GM19452 (cell line): Measurements from ENCODE around the gene PPA2.
"Not testable (repeated sequence)": the region's sequence is repeated elsewhere in the genome, so short reads cannot be mapped to it uniquely, and the experiment has no call there.

Source experiments
- ATAC-seq: cut with Tn5 transposase; IDR thresholded peaks from one replicate; pipeline ENCODE4 v1.9.1; 2021; ENCODE audit not compliant: unreplicated experiment

PPA2 gene

DNA sequence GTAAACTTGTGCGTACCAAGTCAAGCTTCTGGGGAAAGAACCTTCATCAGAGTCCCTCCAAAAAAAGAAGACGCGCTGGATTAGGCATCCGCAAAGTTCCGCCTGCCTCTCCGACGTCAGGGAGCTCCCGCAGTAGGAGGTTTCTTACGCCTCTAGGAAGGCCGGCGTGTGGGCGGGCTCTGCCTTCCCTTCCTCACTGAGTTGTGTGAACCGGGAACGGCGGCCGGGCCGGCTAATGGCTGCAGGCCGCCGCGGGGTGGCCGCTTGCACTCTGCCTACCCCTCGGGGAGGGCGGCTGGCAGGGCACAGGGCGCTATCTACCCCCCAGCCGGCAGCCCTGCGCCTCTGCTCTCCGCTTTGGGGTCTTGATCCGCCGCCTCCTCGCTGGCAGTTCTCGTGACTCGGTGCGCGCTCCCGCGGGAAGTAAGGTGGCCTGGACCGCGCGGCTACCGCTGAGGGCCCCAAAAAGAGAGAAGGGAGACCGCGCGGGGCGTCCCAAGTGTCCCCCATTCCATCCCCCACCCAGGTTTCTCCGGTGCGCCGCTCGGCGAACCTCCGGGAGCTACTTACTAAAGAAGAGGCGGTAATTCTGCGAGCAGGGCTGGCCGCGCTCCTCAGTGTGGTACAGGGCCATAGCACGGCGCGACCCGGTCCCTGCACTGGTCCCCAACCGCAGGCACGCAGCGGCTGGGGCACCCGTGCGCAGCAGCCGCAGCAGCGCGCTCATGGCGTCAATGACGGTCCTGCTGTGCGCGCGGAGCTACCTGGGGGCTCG is at the start of gene PPA2:
Gene PPA2, minus strand, starts transcription at position 739 of the 775 bp plus-strand sequence. Its CDS starts 12 bp downstream, at position 727.
- peak; percentile 87 for ATAC-seq

DNA sequence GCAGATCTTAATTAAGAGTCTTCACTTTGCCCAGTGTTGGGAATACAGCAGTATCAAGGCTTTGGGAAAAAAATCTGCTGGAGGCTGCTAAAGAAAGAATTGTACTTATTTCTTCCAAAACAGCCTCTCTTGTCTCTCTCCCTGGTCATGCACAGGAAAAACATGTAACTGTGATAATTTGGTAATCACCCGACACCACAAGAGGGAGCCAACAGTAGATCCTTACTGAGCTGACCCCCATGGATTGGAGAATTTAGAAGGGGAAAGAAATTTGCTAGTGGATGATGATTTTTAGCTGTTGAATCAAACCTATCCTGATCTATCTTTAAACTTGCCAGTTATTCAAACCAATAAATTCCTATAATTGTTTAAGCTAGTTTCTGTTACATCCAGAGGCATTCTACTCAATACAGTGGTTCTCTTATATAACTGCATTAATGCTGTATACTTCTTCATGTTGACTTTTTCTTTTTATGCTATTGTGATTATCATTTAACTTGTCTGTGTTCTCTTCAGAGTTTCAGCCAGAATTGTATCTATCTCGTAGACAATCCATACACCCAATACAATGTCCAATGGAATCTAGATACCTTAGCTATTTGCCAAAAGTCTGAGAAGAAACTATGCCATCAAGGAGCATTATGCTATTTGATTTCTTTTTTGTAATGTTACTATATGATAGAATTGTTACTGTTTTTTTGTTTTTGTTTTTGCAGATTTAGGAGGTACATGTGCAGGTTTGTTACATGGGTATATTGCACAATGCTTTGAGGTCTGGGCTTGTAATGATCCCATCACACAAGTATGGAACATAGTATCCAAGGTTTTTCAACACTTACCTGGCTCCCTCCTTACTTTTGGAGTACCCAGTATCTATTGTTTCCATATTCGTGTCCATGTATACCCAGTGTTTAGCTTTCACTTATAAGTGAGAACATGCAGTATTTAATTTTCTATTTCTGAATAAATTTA is 47.2 kb upstream of the PPA2 start:
- ATAC-seq, result peak; percentile 58

DNA sequence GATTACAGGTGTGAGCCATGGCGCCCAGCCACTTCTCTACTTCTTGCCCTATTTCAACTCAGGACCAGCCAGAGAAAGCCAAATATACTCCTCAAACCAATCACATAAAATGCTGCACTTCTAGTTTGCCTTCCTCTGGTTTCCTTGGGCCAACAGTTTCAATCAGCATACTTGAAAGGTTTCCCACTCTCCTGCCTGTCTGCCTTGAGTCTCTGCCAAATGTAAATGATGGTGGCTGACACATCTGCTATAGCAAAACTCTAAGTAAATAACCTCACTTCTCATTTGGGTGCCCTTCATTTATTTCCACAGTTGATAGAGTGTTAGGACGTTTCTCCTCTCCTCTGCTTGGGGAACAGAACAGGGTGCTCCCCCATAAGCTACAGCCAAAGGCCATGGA is 36.4 kb upstream of the PPA2 start:
- ATAC-seq, result no peak

DNA sequence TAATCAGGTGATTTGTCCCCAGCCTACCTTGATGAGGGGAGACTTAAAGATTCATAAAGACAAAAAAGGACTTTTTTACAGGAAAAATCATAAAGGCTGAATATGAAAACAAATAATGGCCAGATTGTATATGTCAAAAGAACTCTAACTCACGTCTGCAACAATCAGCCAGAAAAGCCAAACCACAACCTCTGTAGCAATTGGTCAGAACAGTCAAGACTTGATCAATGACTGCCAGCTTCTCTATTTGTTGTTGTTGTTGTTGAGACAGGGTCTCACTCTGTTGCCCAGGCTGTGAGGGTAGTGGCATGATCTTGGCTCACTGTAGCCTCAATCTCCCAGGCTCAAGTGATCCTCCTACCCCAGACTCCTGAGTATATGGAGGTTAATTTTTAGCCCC is 35.9 kb upstream of the PPA2 start:
- ATAC-seq, result peak; percentile 41

DNA sequence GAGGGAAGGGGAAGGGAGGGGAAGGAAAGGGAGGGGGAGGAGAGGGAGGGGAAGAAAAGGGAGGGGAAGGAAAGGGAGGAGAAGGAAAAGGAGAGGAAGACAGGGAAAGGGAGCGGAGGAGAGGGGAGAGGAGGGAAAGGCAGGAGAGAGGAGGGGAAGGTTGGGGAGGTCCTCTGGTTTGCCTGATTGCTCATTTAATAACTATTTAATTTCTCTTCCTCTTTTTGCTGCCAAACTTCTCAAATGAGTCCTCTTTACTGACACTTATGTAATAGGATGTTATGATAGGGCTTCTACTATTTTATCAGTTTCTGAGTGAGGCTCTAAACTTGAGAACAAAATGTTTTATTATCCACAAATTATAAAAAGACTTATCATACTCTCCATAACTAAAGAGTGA is 35.4 kb upstream of the PPA2 start:
- peak; percentile 99 for ATAC-seq

DNA sequence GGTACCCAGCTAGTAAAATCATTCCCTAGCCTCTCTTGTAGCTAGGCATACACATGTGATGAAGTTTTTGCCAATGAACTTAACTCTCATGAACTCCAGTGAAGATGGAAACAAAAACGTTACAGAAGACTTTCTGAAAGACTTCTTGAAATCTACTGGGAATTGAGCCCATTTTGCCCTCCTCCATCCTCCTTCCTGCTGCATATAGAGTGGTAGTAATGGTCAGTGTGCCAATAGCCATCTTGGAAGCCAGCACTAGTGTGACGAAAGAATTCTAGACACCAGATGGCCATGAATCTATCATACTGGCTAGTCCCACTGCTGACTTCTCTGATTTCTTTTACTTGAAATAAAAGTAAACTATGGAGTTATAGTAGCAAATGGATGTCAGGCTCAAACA is 30.9 kb upstream of the PPA2 start:
- no peak for ATAC-seq

DNA sequence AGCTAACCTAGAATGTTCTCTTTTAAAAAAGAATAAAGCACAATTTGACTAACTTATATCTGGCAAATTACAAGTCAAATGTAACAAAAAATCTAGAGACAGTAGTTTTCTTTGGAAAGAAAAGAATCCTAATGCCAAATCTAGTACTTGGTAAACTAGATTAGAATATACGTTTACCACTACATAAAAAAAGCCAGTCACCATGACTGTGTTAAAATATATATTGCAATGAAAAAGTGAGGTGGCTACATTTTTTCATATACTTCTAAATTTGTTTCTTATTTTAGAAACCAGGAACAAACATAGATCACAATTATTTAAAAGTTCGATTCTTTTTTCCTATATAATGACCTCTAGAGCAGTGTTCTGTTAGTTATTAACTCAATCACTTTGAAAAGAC is 29.6 kb upstream of the PPA2 start:
- no peak for ATAC-seq

DNA sequence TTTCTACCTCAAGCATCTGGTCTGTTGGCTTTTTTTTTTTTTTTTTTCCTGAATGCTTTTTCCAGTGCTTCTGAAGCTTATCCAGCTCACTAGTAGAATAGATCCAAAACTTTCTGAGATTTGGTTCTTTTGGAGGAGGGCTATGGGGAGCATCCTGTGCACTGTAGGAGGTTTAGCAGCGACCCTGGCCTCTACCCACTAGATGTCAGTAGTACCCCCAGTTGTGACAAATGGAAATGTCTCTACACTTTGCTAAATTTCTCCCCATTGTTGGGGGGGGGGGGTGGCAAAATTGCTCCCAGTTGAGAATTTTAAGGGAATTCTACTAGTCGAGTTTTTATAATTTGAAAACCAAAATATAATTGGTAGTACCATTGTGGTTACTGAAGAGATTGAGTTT is 23.0 kb upstream of the PPA2 start:
- no peak for ATAC-seq

DNA sequence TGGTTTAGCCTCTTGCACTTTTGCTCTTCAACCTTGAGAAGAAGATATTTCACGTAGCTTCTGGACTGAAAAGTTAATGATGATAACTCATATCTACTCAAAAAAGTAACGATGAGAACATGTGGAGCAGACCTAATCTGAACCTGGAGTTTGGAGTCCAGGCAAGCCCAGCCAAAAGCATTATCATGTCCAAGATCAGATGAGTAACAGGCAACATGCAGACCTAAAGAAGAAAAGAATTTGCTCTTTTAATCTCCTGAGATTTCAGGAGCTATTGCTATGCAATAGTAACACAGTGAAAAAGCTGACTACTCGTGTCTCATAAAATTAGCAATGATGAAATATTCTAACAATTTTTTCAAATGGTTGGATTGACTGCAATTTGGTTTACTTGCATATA is 21.8 kb upstream of the PPA2 start:
- ATAC-seq, result no peak

DNA sequence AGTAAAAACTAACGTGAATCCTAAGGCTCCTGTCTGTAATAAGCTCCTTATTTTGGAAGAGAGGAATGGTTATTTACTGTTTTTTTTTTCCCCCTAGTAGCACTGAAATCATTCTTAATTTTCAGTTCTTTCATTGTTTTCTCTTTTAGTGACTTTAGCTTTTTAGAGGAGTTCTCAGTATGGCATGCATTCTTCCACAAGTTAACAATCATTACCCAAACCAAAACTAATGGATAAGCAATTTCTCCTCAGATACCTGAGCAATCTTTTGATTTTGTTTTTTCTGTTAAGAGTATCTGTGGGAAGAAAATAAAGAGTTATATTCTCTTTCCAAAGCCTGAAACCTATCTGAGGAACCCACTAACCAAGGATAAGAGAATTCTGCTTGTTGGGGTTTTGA is 16.7 kb upstream of the PPA2 start:
- ATAC-seq, result peak; percentile 86

DNA sequence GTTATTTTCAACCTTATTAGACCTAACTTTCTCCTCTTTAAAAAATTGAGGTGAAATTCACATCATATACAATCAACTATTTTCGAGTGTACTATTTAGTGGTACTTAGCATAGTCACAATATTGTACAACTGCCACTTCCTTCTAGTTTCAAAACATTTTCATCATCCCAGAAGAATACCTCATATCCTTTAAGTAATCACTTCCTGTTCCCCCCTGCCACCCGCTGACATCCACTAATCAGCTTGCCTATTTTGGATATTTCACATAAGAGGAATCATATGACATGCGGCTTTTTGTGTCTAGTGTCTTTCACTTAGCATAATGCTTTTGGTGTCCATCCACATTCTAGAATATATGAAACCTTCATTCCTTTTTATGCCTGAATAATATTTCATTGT is 10.0 kb upstream of the PPA2 start:
- no peak for ATAC-seq

DNA sequence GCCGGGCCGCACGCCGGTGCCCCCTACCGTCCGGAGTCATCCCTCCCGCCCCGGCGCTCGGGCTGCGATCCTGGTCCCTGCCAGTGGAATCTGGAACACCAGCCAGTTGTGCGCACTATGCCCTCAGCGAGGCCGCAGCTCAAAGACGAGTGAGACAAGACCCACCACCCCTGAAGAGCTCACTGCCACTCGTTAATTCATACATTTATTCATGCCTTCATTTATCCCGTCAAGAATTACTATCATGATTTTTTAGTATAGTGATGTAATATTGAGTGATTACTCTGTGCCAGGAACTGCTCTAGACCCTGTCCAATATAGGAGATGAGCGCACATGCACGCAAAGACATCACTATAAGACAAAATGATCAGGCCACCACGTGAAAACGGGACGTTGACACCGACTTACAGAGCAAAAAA is 247 bp upstream of the PPA2 start:
- ATAC-seq, result peak; percentile 8

DNA sequence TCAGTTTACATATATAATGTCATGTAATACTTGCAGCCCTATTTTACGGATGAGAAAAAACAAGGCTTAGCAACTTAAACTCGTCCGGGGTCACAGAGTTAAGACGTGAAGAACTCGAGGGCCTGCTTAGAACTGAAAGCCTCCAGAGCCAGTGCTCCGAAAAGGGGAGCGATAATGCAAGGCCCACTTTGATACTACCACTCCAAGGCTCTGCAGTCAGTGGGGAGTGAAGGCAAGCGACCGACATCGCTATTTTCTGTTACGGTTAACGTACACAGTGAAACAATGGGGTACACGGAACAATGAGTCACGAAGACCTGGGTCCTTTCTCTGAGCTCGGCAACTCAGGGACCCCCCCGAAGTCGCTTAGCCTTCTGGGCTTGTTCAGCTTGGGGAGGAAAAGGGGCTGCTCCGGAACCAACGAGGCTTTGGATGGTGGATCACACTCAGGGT is 965 bp downstream of the PPA2 start:
- ATAC-seq, result no peak

DNA sequence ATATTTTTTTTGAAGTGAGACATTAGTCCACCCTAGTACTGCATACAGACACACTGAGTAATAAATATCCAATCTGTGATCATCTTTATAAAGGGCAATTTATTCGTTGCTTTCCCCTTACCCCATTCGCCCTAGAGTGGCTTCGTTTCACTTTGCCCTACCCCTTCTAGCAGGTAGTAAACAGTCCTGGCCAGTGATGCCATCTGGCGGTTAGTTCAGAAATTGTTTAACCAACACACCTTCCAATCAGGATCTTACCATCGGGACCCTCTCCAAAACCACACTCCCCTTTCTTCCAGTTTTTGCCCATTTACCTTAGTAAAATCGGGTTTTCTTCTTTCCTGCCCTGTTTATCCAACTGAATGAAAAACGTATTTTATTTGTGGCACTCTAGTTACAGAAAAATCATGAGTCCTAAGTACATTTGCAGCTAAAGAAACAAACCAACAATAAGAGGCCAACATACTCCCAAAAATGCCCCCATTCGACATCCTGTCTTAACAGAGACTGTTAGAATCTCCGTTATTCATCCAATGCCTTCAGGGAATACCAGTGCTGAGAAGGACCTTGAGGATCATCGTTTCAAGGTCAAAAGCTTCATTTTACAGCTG is 2.2 kb downstream of the PPA2 start:
- peak; percentile 39 for ATAC-seq

DNA sequence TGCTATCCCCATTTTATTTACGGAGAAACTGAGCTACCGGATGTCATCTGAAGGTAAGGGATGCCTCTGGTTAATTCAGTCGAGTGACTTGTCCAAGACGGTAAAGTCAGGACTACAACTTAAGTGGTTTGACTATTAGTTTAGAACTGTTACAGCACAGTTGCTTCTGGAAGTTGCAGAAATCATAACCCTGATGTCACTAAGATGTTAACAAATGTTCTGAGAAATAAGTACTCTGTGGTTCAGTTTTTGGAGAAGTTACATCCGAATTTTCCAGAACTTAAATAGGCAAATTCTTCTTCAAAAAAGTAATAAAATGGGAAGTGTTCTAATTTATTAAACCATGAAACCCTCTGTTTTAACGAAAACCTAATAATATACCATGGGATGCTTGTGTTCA is 3.1 kb downstream of the PPA2 start:
- no peak for ATAC-seq

DNA sequence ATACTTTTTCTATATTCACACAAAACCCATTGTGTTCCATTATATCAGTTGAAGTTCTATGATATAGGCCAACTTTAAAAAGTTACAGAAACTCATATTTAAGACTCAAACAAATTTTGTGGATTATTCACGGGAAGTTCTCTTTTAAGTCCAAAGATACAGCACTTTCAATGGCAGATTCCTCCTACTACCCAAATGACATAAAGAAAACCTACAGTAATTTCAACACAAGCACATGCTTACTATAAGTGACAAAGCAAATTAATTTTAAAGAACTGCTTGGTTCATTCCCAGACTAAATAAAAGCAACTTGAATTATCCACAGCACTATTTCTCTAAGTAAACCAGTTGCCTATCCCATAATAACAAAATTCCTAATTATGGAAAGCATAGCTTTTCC is 4.1 kb downstream of the PPA2 start:
- no peak for ATAC-seq

DNA sequence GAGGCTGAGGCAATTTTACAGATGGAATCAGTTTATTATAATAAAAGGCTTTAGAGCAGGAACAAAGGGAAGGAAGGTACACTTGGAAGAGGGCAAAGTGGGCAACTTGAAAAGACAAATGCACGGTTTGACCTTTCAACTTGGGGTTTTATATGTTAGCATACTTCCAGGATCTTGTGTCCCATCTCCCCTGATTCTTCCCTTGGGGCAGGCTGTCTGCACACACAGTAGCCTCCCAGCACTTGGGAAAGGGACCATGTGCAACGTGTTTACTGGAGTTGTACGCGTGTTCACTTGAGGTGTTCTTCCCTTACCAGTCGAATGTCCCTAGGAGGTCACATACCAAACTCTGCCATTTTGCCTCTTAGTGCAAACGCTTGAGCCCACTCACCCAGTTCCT is 7.3 kb downstream of the PPA2 start:
- no peak for ATAC-seq

DNA sequence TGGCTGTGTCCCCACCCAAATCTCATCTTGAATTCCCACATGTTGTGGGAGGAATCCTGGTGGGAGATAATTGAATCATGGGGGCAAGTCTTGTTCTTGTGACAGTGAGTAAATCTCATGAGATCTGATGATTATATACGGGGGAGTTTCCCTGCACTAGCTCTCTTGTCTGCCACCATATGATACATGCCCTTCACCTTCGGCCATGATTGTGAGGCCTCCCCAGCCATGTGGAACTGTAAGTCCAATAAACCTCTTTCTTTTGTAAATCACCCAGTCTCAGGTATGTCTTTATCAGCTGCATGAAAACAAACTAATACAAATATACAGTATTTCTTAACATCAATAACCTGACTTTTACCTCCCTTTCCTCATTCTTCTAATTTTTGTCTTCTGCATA is 9.3 kb downstream of the PPA2 start:
- not testable (repeated sequence) for ATAC-seq

DNA sequence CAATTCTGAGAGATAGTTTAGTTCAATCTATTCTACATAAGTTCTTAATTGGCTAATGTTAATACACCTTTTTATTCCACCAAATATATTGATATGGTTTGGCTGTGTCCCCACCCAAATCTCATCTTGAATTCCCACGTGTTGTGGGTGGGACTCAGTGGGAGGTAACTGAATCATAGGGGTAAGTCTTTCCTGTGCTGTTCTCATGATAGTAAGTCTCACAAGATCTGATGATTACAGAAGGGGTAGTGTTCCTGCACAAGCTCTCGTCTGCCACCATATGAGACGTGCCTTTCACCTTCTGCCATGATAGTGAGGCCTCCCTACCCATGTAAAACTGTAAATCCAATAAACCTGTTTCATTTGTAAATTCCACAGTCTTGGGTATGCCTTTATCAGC is 11.3 kb downstream of the PPA2 start:
- no peak for ATAC-seq

DNA sequence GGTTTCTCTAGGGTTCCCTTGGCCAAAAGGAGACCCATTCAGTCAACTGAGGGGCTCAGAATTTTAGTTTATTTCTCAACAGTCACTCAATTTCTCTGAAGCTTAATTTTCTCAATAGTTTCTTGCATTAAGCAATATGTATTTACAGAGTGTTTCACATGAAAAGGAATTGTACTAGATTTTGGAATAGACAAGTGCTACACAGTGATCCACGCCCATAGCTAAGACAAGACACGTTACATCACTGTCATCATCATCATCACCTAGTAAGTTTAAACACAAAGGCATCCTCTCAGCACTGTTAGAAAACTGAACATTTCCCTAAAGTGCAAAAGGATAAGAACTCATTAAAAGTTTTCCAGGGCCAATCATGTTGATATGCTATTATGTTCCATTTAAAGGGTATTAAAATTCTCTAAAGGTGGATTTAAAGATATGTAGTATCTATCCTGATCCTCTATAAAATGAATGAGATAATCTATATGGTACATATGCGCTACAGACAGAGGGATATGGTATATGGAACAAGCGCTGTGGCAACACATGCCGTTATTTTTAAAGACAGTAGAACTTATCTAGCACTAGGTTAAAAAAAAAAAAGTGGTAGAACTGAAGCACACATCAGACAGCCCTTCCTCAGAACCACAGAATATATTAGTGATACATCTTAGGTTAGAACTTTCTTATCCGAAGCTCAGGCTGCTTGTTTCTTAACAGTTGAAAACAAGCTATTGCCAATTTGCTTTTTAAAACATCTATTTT is 12.1 kb downstream of the PPA2 start:
- no peak for ATAC-seq

DNA sequence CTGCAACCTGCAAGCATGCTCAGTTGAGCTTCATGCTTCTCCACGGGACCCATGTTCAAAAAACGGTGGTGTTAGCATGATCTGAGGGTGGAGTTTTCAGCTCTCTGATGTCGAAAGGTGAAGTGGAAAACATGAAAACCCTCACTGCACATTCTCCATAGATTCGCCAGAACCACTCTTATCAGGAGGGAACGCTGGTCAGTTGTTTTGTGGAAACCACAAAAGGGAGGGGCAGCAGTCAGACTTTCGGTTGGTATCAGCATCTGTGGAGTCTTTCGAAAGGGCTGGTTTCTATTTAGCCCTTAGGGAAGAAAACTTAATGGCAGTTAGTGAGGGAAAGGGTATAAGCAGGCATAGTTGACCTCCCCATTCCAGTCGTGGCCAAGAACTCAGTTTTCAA is 12.6 kb downstream of the PPA2 start:
- ATAC-seq, result no peak
